Activated CD4-positive, alpha-beta T cell treated with anti-CD3 and anti-CD28 coated beads for 24 hours (primary cell): ENCODE data around the gene WWTR1.

Source experiments
- DNase-seq, 2 donors: peaks; one replicate each; pipeline ENCODE4 v3.0.0-alpha.2; 2020; ENCODE audit warnings: low read depth in 2 of 2

Gene WWTR1

DNA sequence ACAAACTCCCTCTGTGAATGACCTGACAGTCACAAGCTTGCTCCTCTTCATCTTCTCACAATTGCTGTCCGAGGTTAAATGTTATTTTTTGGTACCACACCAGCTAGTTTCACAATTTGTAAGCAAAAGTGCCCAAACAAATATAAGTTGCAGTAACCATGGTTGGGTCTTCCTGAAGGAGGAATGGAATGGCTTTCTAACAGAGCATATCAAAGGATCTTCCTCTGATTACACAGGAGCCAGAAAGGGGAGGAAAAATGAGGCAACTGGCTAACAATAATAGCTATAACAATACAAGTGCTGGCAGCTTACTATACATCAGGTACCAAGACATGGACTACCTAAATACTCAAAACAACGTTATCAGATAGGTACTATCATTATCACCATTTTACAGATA is 90.4 kb downstream of the WWTR1 start:
- no peak for DNase-seq

DNA sequence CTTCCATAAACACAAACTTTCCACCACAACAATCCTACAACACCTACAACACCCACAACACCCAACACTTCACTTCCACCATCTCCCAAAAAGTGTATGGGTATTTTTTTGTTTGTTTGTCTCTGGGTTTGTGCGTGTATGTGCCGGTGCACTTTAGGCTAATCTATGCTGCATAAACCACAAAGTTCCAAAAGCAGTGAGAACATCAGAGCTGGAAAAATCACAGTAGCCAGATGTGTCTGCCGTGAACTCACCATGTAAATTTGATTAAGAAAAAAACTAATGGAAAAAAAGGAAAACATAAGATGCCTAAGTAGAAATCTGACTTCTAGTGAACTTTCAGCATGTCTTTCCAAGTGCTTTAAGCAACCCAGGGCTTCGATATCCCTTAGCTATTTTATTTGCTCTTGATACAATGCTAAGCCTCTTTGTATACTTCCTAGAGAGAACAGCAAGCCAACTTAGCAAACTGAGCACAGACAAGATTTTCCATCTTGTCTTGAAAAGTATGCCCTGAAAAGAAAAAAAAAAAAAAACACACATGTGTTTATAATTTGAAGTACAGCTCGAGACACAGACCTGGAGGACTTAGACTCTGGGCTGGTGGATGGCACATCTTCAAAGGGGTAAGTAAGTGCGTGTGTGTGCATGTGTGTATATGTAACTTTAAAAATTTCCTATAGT is 91.4 kb downstream of the WWTR1 start:
- no peak for DNase-seq

DNA sequence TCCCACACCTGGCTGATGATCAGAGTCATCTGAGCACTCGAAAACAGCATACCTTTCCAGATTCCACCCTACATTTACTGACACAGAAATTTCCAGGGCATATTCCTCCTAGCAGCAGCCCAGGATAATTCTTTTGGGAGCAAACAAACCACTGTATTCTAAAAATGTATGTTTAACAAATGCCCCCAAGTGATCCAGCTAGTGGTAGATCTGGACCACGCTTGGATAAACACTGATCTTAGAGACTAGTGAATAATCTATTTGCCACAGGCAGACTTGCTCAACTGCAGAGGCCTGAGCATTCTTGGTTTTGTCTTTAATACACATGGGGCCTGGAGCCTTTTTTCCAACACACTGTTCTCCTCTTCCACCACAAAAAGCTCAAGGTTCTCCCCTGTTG is 93.7 kb downstream of the WWTR1 start:
- DNase-seq: no peak

- DNase-seq: no peak
Measured at GRCh38 chr3:149563114-149563513, 94.7 kb downstream of the WWTR1 start.

GRCh38 chr3:149560617-149561016 is 97.2 kb downstream of the WWTR1 start:
- no peak for DNase-seq

- DNase-seq: no peak
Measured at GRCh38 chr3:149560001-149560400, 97.8 kb downstream of the WWTR1 start.

- DNase-seq: no peak
Measured at GRCh38 chr3:149559525-149559924, 98.3 kb downstream of the WWTR1 start.

- no peak for DNase-seq
Measured at GRCh38 chr3:149555927-149556326, 101.9 kb downstream of the WWTR1 start.

DNA sequence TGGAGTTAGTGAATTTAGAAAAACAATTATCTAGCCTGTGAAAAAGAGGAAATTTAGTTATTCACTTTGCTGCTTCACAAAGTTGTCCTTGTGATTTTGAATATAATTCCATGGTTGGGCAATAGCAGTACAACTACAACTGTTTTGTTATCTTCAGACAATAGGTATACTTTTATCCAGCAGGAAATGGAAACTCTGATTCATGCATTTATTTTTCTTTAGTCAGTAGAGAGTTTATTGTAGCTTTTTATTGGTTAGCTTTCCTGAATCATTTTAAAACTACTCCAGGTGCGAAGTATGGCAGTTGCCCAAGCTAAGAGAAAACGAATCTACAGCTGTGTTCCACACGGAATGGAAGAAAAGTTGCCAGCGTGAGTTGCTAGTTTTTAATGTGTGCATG is 103.0 kb downstream of the WWTR1 start:
- DNase-seq: no peak

DNA sequence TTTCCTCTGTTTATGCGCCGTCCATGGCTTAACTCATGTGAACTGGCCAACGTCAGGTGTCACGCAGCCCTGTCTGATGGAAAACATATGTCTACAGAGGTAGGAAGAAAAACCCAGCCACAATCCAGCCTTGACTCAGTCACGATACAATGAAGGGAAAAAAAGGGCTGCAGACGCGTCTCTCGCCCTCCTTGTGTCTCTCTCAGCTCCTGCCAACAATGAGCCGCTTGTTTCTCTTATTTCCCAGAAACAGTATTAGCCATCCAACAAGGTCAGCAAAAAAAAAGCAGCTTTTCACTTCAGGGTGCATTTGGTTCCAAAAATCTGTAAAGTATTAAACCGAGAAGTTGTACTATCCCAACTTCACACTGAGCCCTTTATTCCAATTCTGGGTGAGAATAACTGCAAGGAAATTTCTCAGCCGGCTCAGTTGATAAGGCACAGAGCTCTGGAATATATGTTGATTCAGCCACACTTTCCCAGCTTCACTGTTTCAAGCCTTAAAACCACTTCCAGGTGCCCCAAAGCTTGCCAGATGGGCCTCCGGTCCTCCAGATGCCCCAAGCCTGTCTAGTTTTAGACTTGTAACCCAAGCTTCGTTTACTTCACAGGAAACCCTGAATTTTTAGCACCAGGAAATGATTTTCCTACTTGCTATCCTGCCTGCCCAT is 103.9 kb downstream of the WWTR1 start:
- DNase-seq: no peak

DNA sequence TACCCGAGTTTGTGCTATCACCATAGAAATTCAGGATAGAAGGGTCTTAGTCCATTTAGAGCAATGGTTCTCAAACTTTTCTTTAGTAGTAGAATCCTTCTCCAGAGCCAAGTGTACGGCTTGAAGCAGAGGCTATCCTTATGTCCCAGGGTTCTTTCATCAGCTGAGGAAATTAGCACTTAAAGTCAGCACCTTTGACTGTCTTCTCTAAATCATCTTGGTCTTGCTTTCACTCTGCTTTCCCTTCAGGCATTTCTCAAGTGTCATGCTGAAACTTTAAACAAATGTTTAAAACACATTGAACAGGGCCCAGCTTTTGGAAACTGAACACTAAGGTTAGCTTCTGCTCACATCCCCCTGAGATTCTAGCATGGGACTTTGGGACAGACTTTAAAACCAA is 105.1 kb downstream of the WWTR1 start:
- no peak for DNase-seq

GRCh38 chr3:149551500-149551899 is 106.3 kb downstream of the WWTR1 start:
- no peak for DNase-seq

- no peak for DNase-seq
Measured at GRCh38 chr3:149548669-149549065, 109.2 kb downstream of the WWTR1 start.

GRCh38 chr3:149547954-149548668 is 109.7 kb downstream of the WWTR1 start:
- no peak for DNase-seq

DNA sequence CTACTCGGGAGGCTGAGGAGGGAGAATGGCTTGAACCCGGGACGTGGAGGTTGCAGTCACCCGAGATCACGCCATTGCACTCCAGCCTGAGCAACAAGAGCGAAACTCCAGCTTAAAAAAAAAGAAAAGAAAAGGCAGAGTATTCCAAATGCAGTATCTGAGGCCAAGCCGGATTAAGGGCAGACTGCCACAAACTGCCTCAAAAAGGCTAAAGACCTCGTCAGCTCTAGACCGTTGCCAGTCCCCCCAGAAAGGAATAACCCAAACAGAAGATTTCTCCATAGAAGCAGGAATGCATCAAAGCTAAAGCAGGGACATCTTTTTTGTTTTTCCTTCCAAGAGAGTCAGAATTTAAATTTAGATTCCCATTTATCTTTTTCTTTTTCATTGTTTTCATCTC is 110.4 kb downstream of the WWTR1 start:
- no peak for DNase-seq

- no peak for DNase-seq
Measured at GRCh38 chr3:149545049-149545448, 112.8 kb downstream of the WWTR1 start.

GRCh38 chr3:149542375-149543312 is 115.2 kb downstream of the WWTR1 start:
- DNase-seq: no peak

GRCh38 chr3:149541091-149541491 is 116.7 kb downstream of the WWTR1 start:
- no peak for DNase-seq

GRCh38 chr3:149538371-149538770 is 119.5 kb downstream of the WWTR1 start:
- no peak for DNase-seq

GRCh38 chr3:149536429-149536828 is 121.4 kb downstream of the WWTR1 start:
- DNase-seq: no peak

DNA sequence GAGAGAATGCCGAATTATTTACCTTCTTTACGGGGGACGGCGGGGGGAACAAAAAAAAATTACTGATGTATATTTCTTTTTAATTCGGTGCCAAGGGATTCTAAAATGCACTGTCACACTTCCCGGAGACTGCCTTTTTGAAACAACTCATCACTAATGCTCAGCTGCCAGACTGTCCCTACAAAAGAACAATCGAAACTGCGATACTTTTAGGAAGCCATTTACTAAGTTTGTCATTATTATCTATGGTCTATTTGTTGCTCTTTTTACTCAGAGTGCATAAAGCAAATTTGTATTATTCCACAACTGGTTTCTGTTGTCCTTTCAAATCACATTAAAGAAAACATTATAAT is 122.5 kb downstream of the WWTR1 start:
- DNase-seq: no peak
